ENCODE results near the gene PARVB. TPM values are rescaled to one million over a fixed set of nuclear protein-coding genes. Genes with fewer than 3 reads are reported as not detected.
A peak's percentile ranks its signal among the peaks of the same experiment; 100 is the strongest.

The PARVB gene
- total and polyA plus RNA-seq, 9 of the 15 experiments (the other 6 are each of a cell fraction or from before 2014, with no cell fraction given): 1.1 to 59.2 (median 29.2) TPM

DNA sequence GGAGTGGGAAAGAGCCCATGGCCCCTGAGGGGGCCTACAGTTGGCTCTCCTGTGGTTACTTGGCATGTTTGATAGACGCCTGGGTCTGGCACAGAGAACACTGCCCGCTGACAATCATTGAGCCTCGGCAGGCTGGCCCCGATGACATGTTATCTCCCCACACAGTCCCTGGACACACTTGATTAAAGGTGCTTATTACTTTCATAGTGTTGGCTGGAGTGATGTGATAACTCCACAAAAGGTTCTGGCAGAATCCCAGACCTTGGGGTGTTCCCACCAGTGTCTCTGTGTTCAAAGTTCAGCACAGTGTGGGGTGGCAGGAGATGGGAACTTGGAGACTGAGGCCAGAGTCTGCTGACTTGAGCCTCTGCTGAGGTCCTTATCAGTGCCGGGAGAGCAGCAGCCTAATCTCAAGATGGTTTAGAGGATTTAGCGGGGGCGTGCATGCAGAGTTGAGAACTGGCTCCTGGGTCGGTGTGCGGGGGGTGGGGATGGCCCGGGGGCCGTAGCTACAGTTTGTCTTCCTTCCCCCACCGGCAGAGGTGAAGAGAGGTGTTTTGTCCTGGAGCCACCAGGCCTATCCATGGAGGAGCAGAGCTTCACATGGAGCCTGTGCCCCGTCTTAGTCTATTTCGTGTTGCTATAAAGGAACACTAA, 22.5 kb downstream of the PARVB start:
- Histone ChIP-seq H3K4me3 (no peak overlapping the region), H3K9ac (ENCODE audit: insufficient read depth in 1 of 2, low read depth in 2 of 2, low read length in 2 of 2) (0 out of 4 replicates have a peak overlapping the region, but pooled peaks of 1 of the 2 experiments have one; percentile 22), H3K4me1 (replicated peaks in 1 of 2; ENCODE audit: control insufficient read depth in 2 of 2, insufficient read depth in 2 of 2, low read length in 2 of 2) (peaks cover 24 to 38% of the 10 kb centered on the region in 2 experiments), H3K27ac (ENCODE audit: extremely low read depth, low read depth, low read length) (peak overlapping the region; percentile 67; the same call in 2 of the 3 replicates), H3K4me2 (ENCODE audit: insufficient read depth, low read length) (peak overlapping the region; percentile 57), H4K20me1 (replicated peaks; ENCODE audit: control insufficient read depth, insufficient read depth, low read length) (peaks cover 14% of the 10 kb centered on the region; the same call in 1 of the 2 replicates), H3K9me3 (replicated peaks; ENCODE audit: control insufficient read depth, insufficient read depth, low read depth, low read length) (no peaks in the 10 kb centered on the region), H3K79me2 (ENCODE audit: control insufficient read depth, insufficient read depth, low read length) (peaks cover 41% of the 10 kb centered on the region), H3K27me3 (ENCODE audit: control insufficient read depth in 2 of 2, insufficient read depth in 2 of 2, low read length in 2 of 2) (no peaks in the 10 kb centered on the region), H2AFZ (ENCODE audit: low read depth, low read length) (no peak overlapping the region), H3K9me1 (ENCODE audit: control insufficient read depth, insufficient read depth, low read length) (no peaks in the 10 kb centered on the region), H3K36me3 (ENCODE audit: control insufficient read depth, insufficient read depth, low read length) (peaks cover 3% of the 10 kb centered on the region; the same call in 2 of the 3 replicates)
- ChIA-PET POLR2A (interaction anchor here (1.0 to 1.1 kb wide), 2 partner anchors 9 to 20 kb away, joined by 3 to 4 read pairs; no protein-coding TSS in a partner anchor), CTCF (ENCODE audit: low intra/inter-chr PET ratio) (no interaction called here)
- 1% methylated on average over 11 of the region's 14 CpGs for WGBS (ENCODE audit: insufficient coverage, low coverage, missing lambda C conversion rate)
- peak; percentile 95 for FAIRE-seq
- in situ Hi-C loops (cut with MboI): no loop called here
- BruUV-seq (replicated peaks): no TSS peak
- peak; percentile 83 for ATAC-seq
- intact Hi-C loops (cut with micrococcal nuclease): no loop called here
- peak; percentile 71 to 92 (median 78) for DNase-seq (ENCODE audit: extremely low read depth in 1 of 4, low spot score in 3 of 4)
- TF ChIP-seq POLR2AphosphoS5 (IDR thresholded peaks at IDR 0.05; ENCODE audit: control insufficient read depth, insufficient read depth, low read depth, low read length) (peak; percentile 82; the same call in 1 of the 2 replicates), ZBED1 (IDR thresholded peaks at IDR 0.05) (0 out of 2 replicates have a peak, but pooled peaks have one; percentile 30), ZNF239 (CRISPR knock-in tag; IDR thresholded peaks at IDR 0.05) (peak; percentile 87), ARID1B (IDR thresholded peaks at IDR 0.05) (peak; percentile 95), ZNF57 (CRISPR knock-in tag; IDR thresholded peaks at IDR 0.05) (no peak), EP300 (IDR thresholded peaks at IDR 0.05; ENCODE audit: low read length) (peak; percentile 74), CREB3L1 (IDR thresholded peaks at IDR 0.05; ENCODE audit: borderline replicate concordance, low read depth) (no peak), FOSL1 (tag; conservative IDR thresholded peaks at IDR 0.05) (0 out of 2 replicates have a peak, but pooled peaks have one; percentile 21), CHCHD3 (CRISPR knock-in tag; IDR thresholded peaks at IDR 0.05) (no peak), NFIC (IDR thresholded peaks at IDR 0.05) (peak; percentile 91), ZEB2 (IDR thresholded peaks at IDR 0.05) (peak; percentile 57; the same call in 1 of the 2 replicates), RBBP5 (IDR thresholded peaks at IDR 0.05; ENCODE audit: borderline replicate concordance, insufficient read depth, low read length, poor library complexity, severe bottlenecking) (peak; percentile 16), SMAD4 (CRISPR knock-in tag; conservative IDR thresholded peaks at IDR 0.05) (peak; percentile 87), CBFA2T2 (conservative IDR thresholded peaks at IDR 0.05) (peak; percentile 92), ZNF583 (CRISPR knock-in tag; IDR thresholded peaks at IDR 0.05) (0 out of 2 replicates have a peak, but pooled peaks have one; percentile 41)
- TF ChIP-seq, protein P1, sequence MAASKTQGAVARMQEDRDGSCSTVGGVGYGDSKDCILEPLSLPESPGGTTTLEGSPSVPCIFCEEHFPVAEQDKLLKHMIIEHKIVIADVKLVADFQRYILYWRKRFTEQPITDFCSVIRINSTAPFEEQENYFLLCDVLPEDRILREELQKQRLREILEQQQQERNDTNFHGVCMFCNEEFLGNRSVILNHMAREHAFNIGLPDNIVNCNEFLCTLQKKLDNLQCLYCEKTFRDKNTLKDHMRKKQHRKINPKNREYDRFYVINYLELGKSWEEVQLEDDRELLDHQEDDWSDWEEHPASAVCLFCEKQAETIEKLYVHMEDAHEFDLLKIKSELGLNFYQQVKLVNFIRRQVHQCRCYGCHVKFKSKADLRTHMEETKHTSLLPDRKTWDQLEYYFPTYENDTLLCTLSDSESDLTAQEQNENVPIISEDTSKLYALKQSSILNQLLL (CRISPR knock-in tag; IDR thresholded peaks at IDR 0.05; ENCODE audit: borderline replicate concordance): no peak
- TF ChIP-seq, protein P2, sequence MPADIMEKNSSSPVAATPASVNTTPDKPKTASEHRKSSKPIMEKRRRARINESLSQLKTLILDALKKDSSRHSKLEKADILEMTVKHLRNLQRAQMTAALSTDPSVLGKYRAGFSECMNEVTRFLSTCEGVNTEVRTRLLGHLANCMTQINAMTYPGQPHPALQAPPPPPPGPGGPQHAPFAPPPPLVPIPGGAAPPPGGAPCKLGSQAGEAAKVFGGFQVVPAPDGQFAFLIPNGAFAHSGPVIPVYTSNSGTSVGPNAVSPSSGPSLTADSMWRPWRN (IDR thresholded peaks at IDR 0.05; ENCODE audit: low read depth): peak; percentile 57; the same call in 1 of the 2 replicates
- TF ChIP-seq, protein P3, sequence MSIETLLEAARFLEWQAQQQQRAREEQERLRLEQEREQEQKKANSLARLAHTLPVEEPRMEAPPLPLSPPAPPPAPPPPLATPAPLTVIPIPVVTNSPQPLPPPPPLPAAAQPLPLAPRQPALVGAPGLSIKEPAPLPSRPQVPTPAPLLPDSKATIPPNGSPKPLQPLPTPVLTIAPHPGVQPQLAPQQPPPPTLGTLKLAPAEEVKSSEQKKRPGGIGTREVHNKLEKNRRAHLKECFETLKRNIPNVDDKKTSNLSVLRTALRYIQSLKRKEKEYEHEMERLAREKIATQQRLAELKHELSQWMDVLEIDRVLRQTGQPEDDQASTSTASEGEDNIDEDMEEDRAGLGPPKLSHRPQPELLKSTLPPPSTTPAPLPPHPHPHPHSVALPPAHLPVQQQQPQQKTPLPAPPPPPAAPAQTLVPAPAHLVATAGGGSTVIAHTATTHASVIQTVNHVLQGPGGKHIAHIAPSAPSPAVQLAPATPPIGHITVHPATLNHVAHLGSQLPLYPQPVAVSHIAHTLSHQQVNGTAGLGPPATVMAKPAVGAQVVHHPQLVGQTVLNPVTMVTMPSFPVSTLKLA (conservative IDR thresholded peaks at IDR 0.05): 0 out of 4 replicates have a peak, but pooled peaks of 1 of the 2 experiments have one; percentile 25
